NCI-H345 treated with DMSO at 0.1 percent for 48 hours (cell line): Measurements from ENCODE around the gene CNTN5.

ENCODE experiments used
- DNase-seq: peaks from one replicate; lab custom pipeline; 2025; ENCODE audit not compliant: unreplicated experiment; lab: John Stamatoyannopoulos, UW

The CNTN5 gene

GRCh38 chr11:99887481-99887880 is 866.7 kb downstream of the CNTN5 start:
- no peak for DNase-seq

DNA sequence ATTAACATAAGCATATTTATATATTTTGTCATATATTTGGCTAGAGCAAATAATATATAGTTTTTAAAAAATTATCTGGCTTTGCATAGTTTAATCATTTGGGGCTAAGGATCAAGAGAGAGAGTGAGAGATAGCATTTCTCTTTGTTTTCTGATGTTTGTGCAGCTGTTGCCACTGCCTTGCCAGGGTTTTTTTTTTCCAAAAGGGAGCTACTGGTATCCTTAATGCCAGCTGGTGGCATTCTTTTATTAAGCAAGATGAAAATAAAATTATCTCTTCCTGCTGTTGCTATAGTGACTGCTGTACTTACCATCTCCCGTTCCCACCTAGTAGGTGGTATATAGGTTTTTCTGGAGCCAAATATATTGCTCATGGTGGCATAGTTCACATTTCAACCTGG is 873.1 kb downstream of the CNTN5 start:
- peak; percentile 28 for DNase-seq

- no peak for DNase-seq
Measured at GRCh38 chr11:99901175-99901574, 880.4 kb downstream of the CNTN5 start.

DNA sequence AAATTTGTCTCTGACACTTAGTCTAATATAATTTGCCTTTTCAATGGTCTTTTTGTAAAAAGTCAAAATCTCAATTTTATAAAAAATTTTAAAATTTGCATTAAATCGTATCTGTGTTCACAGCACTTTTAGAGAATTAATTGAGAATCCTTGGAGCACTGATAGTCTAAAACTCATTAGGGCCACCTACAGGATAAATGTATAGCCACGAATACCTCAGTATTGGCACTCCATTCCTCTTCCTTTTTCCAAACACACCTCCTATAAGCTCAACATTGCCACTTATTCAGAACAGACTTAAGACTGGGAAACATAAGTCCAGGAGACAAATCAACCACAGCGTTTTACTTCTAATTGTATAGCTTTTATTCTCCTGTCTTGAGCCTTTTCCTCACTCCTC is 890.4 kb downstream of the CNTN5 start:
- DNase-seq = no peak

- DNase-seq = no peak
Measured at GRCh38 chr11:99916078-99916477, 895.3 kb downstream of the CNTN5 start.

DNA sequence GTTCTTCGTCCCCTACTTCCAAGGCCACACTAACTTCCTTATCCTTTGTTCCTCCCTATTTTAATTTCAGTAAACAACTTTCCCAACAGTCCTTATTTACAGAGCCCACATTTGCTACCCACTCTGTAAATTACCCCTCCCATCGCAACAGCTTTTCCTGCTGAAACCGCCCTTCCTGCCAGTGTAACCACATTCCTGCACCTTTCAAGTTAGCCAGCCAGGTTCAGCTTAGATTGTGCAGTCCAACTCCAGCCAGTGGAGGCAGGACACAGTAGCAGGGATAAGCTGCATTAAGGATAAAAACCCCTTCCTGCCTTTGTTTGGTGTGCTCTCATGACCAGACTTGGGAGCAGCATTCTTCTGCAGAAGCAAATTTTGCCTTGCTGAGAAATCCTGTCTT is 898.0 kb downstream of the CNTN5 start:
- DNase-seq = no peak

DNA sequence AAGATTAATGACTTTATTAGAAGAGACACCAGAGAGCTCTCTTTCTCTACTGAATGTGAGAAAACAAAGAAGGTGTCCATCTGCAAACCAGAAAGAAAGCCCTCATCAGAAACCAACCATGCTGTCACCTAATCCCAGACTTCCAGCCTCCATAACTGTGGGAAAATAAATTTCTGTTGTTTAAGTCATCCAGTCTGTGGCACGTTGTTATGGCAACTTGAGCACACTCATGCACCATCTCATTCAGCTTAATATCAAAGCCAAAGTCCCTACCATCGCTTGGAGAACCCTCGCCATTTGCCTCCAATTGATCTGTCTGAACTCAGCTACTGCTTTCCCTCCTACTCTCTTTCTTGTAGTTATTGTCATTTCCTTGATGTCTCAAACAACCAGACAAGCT is 900.2 kb downstream of the CNTN5 start:
- DNase-seq = no peak

DNA sequence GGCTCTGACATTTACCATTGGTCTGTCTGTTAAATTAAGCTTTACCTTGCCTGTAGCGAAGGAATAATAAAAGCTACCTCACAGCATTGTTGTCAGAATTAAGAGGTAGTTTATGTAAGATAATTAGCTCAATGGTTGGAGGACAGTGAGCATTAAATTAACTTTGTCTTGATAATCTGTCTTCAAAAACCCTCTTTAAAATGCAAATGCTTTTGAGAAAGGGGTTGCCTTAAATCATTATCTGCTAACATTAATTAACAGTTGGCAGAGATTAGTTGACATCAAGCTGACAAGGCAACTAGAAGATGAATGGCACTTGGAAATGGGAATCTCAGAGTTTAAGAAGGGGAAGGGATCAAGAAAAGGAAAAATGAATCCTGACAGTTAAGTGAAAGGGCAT is 905.2 kb downstream of the CNTN5 start:
- DNase-seq = no peak

GRCh38 chr11:99932684-99933083 is 911.9 kb downstream of the CNTN5 start:
- no peak for DNase-seq

- no peak for DNase-seq
Measured at GRCh38 chr11:99934008-99934407, 913.3 kb downstream of the CNTN5 start.

DNA sequence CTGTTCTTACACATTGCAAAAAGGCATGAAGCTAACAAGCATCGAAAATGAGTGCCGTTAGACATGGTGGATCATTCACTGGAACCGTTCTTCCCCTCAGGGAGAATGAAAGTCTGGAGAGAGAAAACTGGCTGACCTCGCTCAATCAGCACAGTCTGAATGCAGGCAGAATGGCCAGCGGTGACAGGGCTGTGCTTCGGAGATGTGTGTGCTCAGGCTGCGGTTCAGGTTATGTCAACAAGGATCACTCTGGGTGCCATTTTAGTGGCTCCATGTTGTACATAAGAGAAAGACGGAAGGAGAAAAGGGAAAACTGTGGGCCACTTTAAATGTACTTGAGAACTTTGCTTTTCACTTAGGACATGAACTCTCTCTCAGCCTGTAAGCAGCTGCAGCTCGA is 916.6 kb downstream of the CNTN5 start:
- DNase-seq = no peak

DNA sequence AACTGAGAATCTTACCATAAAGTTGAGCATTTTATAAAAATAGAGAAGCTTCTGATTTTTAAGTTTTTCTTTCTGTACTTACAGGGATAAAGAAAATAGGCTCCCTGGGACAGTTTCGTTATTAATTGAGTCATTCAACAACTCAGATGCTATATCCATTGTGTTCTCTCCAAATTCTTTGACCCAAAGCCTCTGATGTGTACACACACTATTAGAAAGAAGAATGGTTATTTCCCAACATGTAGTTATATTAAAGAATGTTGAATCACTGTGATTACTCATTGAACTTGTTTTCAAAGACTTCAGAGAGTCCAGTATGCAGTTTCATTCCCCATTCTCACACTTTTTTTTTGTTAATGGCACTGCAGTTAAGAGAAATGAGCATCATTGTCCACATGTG is 932.1 kb downstream of the CNTN5 start:
- no peak for DNase-seq

- DNase-seq = no peak
Measured at GRCh38 chr11:99960536-99960935, 939.8 kb downstream of the CNTN5 start.

DNA sequence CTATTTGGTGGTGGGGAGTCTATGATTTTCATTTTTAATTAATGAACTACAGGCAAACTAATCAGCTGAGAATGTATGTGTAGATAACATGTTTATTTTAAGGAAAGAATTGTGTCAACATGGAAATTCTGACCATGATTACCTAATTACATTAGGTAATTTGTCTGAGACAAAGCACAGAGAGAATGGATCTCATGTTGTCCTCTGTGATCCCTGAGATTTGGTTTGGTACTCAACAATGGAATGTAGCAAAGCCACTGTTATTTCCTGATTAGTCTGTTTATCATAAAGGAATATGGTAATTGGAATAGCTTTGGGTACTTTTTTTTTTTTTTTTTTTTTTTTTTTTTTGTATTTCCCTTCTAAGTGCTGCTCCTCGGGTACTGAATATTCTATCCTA is 947.6 kb downstream of the CNTN5 start:
- DNase-seq = no peak

GRCh38 chr11:99973993-99974392 is 953.2 kb downstream of the CNTN5 start:
- DNase-seq = no peak

DNA sequence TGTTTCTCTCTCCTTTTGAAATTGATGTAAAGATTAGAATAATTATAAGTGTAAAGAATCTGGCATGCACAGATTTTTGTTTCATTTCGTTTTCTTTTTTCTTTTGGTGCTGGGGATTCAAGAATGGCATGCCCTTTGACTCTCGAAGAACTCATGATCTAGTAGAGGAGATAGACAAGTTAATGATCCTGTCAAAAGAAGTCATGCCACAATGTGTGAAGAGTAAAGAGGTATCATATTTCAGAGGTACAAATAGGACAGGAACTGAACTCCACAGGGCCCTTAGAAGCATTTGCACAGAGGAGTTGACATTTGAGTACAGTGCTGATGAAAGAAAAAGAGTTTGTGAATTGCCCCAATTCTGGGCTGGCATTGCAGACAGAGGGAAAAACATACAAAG is 958.3 kb downstream of the CNTN5 start:
- DNase-seq = peak; percentile 31

DNA sequence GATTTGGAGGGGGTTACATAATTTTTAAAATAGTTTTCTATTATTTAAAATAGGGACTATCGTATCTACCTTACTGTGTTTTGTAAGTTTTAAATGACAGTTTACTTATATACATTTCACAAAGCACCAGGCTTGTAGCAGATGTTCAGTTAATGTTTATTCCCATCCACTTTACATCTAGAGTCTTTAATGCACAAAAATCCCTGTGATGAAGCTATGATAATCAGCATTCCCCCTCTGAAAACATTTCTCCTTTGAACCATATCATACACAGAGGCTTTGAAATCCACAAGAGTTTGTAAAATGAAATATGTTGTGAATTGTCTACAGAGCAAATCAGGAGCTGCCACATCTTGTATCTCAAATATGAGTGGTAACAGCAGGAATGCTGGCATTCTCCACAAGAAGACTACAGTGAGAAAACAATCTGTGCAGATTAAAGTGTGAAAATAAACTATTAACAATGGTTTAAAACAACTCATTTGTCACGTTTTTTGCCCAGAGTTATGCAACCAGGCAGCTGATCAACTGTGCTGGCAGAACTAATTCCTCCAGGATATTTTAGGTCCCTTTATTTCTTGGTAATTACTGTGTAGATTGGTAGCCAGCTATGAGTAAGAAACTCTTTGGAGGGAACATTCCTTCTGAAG is 967.2 kb downstream of the CNTN5 start:
- DNase-seq = no peak

DNA sequence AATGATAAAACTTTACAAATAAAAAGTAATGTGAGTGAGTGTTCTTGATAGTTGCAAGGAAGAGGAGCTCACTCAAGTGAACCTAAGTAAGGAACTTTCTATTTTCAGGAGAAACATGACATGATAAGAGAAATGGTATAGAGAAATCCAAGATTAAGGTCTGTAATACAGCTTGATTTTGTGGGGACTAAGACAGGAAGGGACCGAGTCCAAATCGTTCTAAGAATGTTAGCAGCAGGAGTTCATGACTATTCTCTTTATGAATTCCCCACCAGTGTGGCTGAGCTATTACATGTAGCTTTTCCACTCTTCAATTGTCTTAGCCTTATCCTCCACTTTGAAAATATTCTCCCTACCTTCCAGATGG is 967.7 kb downstream of the CNTN5 start:
- DNase-seq = no peak

DNA sequence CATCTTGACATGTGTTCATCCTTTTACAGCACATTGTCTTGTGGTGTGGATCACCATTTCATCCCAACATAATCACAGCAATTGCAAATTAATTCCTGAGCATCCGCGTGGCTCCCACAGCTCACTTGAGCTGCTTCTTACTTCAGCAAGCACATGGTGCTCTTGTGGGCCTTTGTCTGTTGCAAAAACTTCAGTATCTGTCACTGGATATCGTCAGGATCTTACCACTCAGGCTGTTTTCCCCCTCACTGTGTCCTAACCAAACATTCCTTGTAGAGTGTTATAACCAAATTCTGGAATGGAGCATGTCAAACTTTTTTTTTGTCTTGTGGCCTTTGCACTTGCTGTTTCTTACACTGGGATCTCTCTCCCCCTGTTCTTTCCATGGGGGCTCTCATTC is 983.2 kb downstream of the CNTN5 start:
- no peak for DNase-seq

- DNase-seq = no peak
Measured at GRCh38 chr11:100004541-100004940, 983.8 kb downstream of the CNTN5 start.

DNA sequence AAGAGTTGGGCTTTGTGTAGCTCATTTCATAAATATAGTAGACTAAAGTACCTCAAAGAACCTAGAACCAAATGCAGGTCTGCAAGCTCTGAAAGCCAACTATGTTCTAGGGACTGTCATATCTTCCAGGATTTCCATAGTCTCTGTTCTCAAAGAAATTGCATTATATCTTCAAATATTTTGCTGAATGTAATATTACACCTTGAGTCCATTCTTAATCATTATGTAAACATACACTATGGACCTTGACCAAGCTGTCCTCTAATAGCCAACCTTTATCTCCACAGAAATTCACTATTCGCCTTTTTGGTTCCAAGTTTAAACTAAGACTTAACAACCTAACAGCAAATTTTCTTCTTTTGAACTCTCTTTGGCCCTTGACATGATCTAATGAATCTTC is 987.7 kb downstream of the CNTN5 start:
- no peak for DNase-seq

DNA sequence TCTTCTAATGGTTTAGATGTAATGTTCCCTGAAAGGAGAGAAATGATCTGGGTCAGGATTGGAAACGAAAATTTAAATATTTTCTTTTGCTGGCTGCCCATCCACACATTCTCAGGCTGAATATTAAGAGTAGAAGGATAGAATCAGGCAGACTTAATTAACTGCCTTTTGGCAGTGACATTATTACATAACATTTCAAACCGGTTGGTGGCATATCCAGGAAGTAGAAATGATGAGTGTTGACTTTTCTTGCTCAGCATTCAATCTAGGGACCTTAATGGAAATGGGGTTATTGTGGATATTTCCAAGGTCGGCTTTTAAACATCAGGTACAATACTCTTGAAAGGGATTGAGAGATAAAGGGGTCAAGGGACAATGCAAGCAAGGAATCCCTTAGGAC is 989.0 kb downstream of the CNTN5 start:
- DNase-seq = no peak

DNA sequence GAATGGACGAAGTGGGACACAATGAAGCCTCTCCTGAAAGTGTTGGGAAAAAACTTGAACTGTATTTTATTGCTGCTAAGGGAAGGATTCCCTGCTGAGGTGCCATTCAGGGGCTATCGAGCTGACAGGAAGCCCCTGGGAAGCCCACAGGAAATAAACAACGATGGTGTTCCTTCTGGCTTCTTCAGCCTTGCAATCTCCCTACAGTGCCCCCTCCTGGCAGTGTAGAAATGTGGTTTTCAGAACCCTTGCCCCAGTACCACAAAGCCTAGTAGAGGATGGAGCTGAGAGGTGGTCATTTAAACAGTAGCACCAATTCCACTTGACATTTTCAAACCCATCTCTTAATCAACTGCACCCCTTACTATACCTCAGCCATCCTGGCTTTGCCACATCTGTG is 989.6 kb downstream of the CNTN5 start:
- no peak for DNase-seq

DNA sequence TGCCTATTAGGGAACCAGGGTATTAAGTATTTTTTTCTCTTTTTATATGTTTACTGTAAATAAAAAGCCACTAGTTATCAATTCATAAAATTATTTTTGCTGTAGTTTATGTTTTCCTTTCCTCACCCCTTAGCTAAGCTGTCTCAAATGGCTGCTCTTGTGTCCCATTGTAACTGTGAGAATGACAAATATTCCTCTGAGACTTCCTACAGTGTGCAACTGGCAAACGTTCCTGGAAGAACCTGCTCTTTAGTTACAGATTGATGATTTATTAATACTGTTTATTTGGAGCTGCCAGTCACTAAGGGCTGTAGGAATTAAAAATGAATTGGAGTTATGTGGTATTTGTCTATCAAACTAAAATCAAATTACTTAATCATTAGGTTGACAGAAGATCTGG is 990.9 kb downstream of the CNTN5 start:
- no peak for DNase-seq
